ENCODE results near the gene KLHL6.

KLHL6 gene

GRCh38 chr3:183500981-183501704 is 54.4 kb downstream of the KLHL6 start:
- no peak overlapping the region for H3K4me3 ChIP-seq (replicated peaks; ENCODE audit: insufficient read depth, low read length)
- DNase-seq (ENCODE audit: low read depth in 1 of 2, low spot score in 1 of 2): no peak
- H3K27me3 ChIP-seq (ENCODE audit: insufficient read depth, poor library complexity, severe bottlenecking): no peaks in the 10 kb centered on the region
- no peak overlapping the region for H3K27ac ChIP-seq (replicated peaks)
- TF ChIP-seq POLR2AphosphoS5 (IDR thresholded peaks at IDR 0.05; ENCODE audit: low read depth) (no peak), GABPA (IDR thresholded peaks at IDR 0.05; ENCODE audit: low read depth) (no peak), REST (IDR thresholded peaks at IDR 0.05; ENCODE audit: insufficient replicate concordance, low read depth) (no peak), SPI1 (IDR thresholded peaks at IDR 0.05; ENCODE audit: borderline replicate concordance, low read depth) (no peak), CTCF (IDR thresholded peaks at IDR 0.05; ENCODE audit: insufficient read depth, low read length) (no peak)

GRCh38 chr3:183500319-183500718 is 55.2 kb downstream of the KLHL6 start:
- no peak for DNase-seq (ENCODE audit: low read depth in 1 of 2, low spot score in 1 of 2)
- no peak overlapping the region for H3K27ac ChIP-seq (replicated peaks)
- H3K27me3 ChIP-seq (ENCODE audit: insufficient read depth, poor library complexity, severe bottlenecking): no peaks in the 10 kb centered on the region
- TF ChIP-seq SPI1 (IDR thresholded peaks at IDR 0.05; ENCODE audit: borderline replicate concordance, low read depth): no peak
- no peak for TF ChIP-seq POLR2AphosphoS5 (IDR thresholded peaks at IDR 0.05; ENCODE audit: low read depth)
- TF ChIP-seq CTCF (IDR thresholded peaks at IDR 0.05; ENCODE audit: insufficient read depth, low read length): no peak
- no peak for TF ChIP-seq GABPA (IDR thresholded peaks at IDR 0.05; ENCODE audit: low read depth)
- no peak for TF ChIP-seq REST (IDR thresholded peaks at IDR 0.05; ENCODE audit: insufficient replicate concordance, low read depth)
- H3K4me3 ChIP-seq (replicated peaks; ENCODE audit: insufficient read depth, low read length): no peak overlapping the region

- Histone ChIP-seq H3K27ac (replicated peaks) (no peak overlapping the region), H3K4me3 (replicated peaks; ENCODE audit: insufficient read depth, low read length) (no peak overlapping the region), H3K27me3 (ENCODE audit: insufficient read depth, poor library complexity, severe bottlenecking) (no peaks in the 10 kb centered on the region)
- no peak for DNase-seq (ENCODE audit: low read depth in 1 of 2, low spot score in 1 of 2)
- TF ChIP-seq REST (IDR thresholded peaks at IDR 0.05; ENCODE audit: insufficient replicate concordance, low read depth): no peak
- no peak for TF ChIP-seq CTCF (IDR thresholded peaks at IDR 0.05; ENCODE audit: insufficient read depth, low read length)
- TF ChIP-seq POLR2AphosphoS5 (IDR thresholded peaks at IDR 0.05; ENCODE audit: low read depth): no peak
- no peak for TF ChIP-seq SPI1 (IDR thresholded peaks at IDR 0.05; ENCODE audit: borderline replicate concordance, low read depth)
- no peak for TF ChIP-seq GABPA (IDR thresholded peaks at IDR 0.05; ENCODE audit: low read depth)
These were observed 56.9 kb downstream of the KLHL6 start for GRCh38 chr3:183498634-183499033.
